GM23338 (cell line): ENCODE measurements around the gene DPH1.

ENCODE experiments used
- CREB1 ChIP-seq: fragments of 250-450 bp; sonication (Bioruptor Pico); IDR thresholded peaks from 2 replicates; pipeline ENCODE4 v1.5.0; 2020; ENCODE audit warnings: low read depth, mild to moderate bottlenecking, moderate library complexity
- CTCF ChIP-seq, 2 experiments: fragments of 200-600 bp in 1 of 2; sonication (generic) in 1 of 2; conservative IDR thresholded peaks; 2 replicates each; pipeline versions ENCODE4 v1.5.1 to v1.6.1; 2016 to 2017; ENCODE audit warnings: antibody characterized with exemption in 2 of 2, low read depth in 2 of 2, mild to moderate bottlenecking in 2 of 2, moderate library complexity in 1 of 2
- ETS1 ChIP-seq: IDR thresholded peaks from 2 replicates; pipeline ENCODE4 v1.6.1; 2016; ENCODE audit warnings: antibody characterized with exemption
- EZH2 ChIP-seq: fragments of 200-600 bp; sonication (generic); IDR thresholded peaks from one replicate; pipeline ENCODE4 v1.8.0; 2017; ENCODE audit warnings: antibody characterized with exemption, mild to moderate bottlenecking, low read depth; ENCODE audit not compliant: unreplicated experiment
- EZH2phosphoT487 ChIP-seq: fragments of 200-600 bp; sonication (generic); IDR thresholded peaks from one replicate; pipeline ENCODE4 v1.8.1; 2018; ENCODE audit warnings: antibody characterized with exemption; ENCODE audit not compliant: unreplicated experiment
- JUNB ChIP-seq: IDR thresholded peaks from one replicate; pipeline ENCODE4 v1.6.1; 2016; ENCODE audit warnings: antibody characterized with exemption; ENCODE audit not compliant: unreplicated experiment
- POLR2AphosphoS5 ChIP-seq: IDR thresholded peaks from 2 replicates; pipeline ENCODE4 v1.6.1; 2016; ENCODE audit warnings: antibody characterized with exemption, low read depth
- ZNF331 ChIP-seq: fragments of 250-450 bp; sonication (Bioruptor Pico); IDR thresholded peaks from 2 replicates; pipeline ENCODE4 v1.5.0; 2020; ENCODE audit warnings: low read depth, mild to moderate bottlenecking, moderate library complexity
- ZNF462 ChIP-seq: fragments of 250-450 bp; sonication (Bioruptor Pico); IDR thresholded peaks from 2 replicates; pipeline ENCODE4 v1.5.0; 2020; ENCODE audit warnings: mild to moderate bottlenecking, moderate library complexity

- no peak for TF ChIP-seq CTCF (conservative IDR thresholded peaks at IDR 0.05; ENCODE audit: low read depth in 2 of 2)
- TF ChIP-seq ZNF462 (CRISPR knock-in tag): no peak
- no peak for TF ChIP-seq ZNF331
- TF ChIP-seq EZH2: no peak
- no peak for TF ChIP-seq CREB1 (CRISPR knock-in tag)
- no peak for TF ChIP-seq JUNB
- no peak for TF ChIP-seq POLR2AphosphoS5
- TF ChIP-seq ETS1: no peak
- TF ChIP-seq EZH2phosphoT487: no peak
Measured at GRCh38 chr17:2067608-2068024, 37.7 kb downstream of the DPH1 start.
